Smooth muscle cell (in vitro differentiated cells): Measurements from ENCODE around the gene ECHDC3. TPM values are rescaled to one million over a fixed set of nuclear protein-coding genes. Genes with fewer than 3 reads are reported as not detected.

Source experiments
- DNase-seq: peaks from one replicate; lab custom pipeline; 2025; ENCODE audit not compliant: unreplicated experiment; lab: John Stamatoyannopoulos, UW
- H2AFZ ChIP-seq: fragments of 200-600 bp; sonication (generic); 2 replicates; pipeline ENCODE4 v1.6.0; 2016; ENCODE audit warnings: antibody characterized with exemption, low read depth, mild to moderate bottlenecking
- H3F3A ChIP-seq: fragments of 200-600 bp; sonication (generic); 2 replicates; pipeline ENCODE4 v1.6.0; 2017; ENCODE audit warnings: antibody characterized with exemption, low read depth
- H3K27ac ChIP-seq: fragments of 200-600 bp; sonication (generic); 2 replicates; pipeline ENCODE4 v1.5.1; 2016; ENCODE audit warnings: low read depth, mild to moderate bottlenecking
- H3K27me3 ChIP-seq: fragments of 200-600 bp; sonication (generic); 2 replicates; pipeline ENCODE4 v1.6.1; 2016; ENCODE audit warnings: low read depth, mild to moderate bottlenecking
- H3K36me3 ChIP-seq: fragments of 200-600 bp; sonication (generic); 2 replicates; pipeline ENCODE4 v1.5.1; 2016; ENCODE audit warnings: low read depth
- H3K4me1 ChIP-seq: fragments of 200-600 bp; sonication (generic); 2 replicates; pipeline ENCODE4 v1.5.1; 2016; ENCODE audit warnings: low read depth
- H3K4me2 ChIP-seq: fragments of 200-600 bp; sonication (generic); 2 replicates; pipeline ENCODE4 v1.6.0; 2016; ENCODE audit warnings: mild to moderate bottlenecking
- H3K4me3 ChIP-seq: fragments of 200-600 bp; sonication (generic); 2 replicates; pipeline ENCODE4 v1.5.1; 2016; ENCODE audit warnings: mild to moderate bottlenecking
- H3K79me2 ChIP-seq: fragments of 200-600 bp; sonication (generic); 2 replicates; pipeline ENCODE4 v1.6.0; 2016; ENCODE audit warnings: low read depth, mild to moderate bottlenecking
- H3K9ac ChIP-seq: fragments of 200-600 bp; sonication (generic); 2 replicates; pipeline ENCODE4 v1.6.0; 2016; ENCODE audit warnings: low read depth
- H3K9me3 ChIP-seq: fragments of 200-600 bp; sonication (generic); replicated peaks from 2 replicates; pipeline ENCODE4 v1.5.1; 2016; ENCODE audit warnings: low read depth
- H4K20me1 ChIP-seq: fragments of 200-600 bp; sonication (generic); 2 replicates; pipeline ENCODE4 v1.6.0; 2016; ENCODE audit warnings: low read depth
- WGBS: methylation state at CpG from one replicate; pipeline ENCODE4 v1.1.7; 2016; ENCODE audit warnings: low lambda C conversion rate; 5-methylcytosine and 5-hydroxymethylcytosine counted together
- polyA plus RNA-seq: library from polyadenylated mRNA; unstranded; fragments of >200 nt; fragmentation: Nextera tagmentation; extraction: Ambion mirVana; gene quantifications from 2 replicates; pipeline ENCODE4 v1.2.1, GENCODE V29; 2016
- total RNA-seq: library from RNA; depleted of rRNA; stranded (reverse); fragments of >200 nt; gene quantifications from 2 replicates; pipeline ENCODE4 v1.2.3, GENCODE V29; 2014
- TF ChIP-seq, protein P1 (sequence below): fragments of 200-600 bp; sonication (generic); IDR thresholded peaks from 2 replicates; pipeline ENCODE4 v1.5.1; 2017; ENCODE audit warnings: borderline replicate concordance, mild to moderate bottlenecking, antibody characterized with exemption; ENCODE audit not compliant: insufficient read depth, poor library complexity, severe bottlenecking

ECHDC3 gene
- total and polyA plus RNA-seq, 2 experiments from 2014 or later = 8.7 to 10.2 TPM

DNA sequence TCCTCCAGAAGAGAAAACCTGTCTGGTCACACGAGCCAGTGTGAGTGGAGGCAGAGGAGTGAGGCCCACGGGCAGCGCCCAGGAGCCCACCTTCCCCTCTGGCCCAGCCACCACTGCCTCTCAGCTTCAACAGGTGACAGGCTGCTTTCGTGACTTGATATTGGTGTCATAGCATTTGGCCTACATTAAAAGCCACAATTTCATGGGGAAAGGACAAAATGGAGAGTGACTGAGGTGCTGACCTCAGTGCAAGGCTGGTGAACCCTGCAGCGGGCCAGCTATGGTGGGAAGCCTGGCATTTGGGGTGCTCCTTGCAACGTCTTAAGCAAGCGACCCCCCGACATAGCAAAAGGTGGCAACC, 21.3 kb downstream of the ECHDC3 start:
- 82% methylated on average over 8 of the region's 8 CpGs for WGBS
- TF ChIP-seq, protein P1, sequence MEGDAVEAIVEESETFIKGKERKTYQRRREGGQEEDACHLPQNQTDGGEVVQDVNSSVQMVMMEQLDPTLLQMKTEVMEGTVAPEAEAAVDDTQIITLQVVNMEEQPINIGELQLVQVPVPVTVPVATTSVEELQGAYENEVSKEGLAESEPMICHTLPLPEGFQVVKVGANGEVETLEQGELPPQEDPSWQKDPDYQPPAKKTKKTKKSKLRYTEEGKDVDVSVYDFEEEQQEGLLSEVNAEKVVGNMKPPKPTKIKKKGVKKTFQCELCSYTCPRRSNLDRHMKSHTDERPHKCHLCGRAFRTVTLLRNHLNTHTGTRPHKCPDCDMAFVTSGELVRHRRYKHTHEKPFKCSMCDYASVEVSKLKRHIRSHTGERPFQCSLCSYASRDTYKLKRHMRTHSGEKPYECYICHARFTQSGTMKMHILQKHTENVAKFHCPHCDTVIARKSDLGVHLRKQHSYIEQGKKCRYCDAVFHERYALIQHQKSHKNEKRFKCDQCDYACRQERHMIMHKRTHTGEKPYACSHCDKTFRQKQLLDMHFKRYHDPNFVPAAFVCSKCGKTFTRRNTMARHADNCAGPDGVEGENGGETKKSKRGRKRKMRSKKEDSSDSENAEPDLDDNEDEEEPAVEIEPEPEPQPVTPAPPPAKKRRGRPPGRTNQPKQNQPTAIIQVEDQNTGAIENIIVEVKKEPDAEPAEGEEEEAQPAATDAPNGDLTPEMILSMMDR = no peak
- DNase-seq = no peak
- H3K4me3 ChIP-seq = no peak overlapping the region
- no peak overlapping the region for H3K4me2 ChIP-seq
- H3K27ac ChIP-seq = no peak overlapping the region
- no peaks in the 10 kb centered on the region for H3K27me3 ChIP-seq
- H3K9me3 ChIP-seq = no peaks in the 10 kb centered on the region
- no peaks in the 10 kb centered on the region for H3K4me1 ChIP-seq
- H3K79me2 ChIP-seq = no peaks in the 10 kb centered on the region
- H2AFZ ChIP-seq = no peak overlapping the region
- no peaks in the 10 kb centered on the region for H3K36me3 ChIP-seq
- H4K20me1 ChIP-seq = no peaks in the 10 kb centered on the region
- H3K9ac ChIP-seq = no peak overlapping the region
- peaks cover 4% of the 10 kb centered on the region for H3F3A ChIP-seq

DNA sequence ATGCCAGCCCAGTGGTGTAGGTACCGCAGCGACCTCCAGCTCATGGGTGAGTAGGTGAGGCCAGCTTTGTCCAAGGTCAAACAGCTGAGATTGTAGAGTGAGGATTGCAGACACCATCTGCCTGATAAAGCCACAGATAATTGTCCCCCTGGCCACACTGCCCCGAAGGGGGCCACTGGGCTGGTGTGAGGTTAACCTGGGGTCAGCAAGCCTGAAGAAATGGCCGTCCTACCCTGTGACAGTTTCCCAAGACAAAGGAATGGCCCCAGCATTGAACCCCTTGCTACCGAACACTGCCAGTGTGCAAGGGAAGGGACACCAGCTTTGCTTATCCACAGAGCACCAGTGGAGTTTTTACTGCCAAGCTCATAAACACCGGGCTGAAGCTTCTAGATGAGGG, 23.0 kb downstream of the ECHDC3 start:
- TF ChIP-seq, protein P1 = no peak
- H3K79me2 ChIP-seq = no peaks in the 10 kb centered on the region
- no peaks in the 10 kb centered on the region for H3K27me3 ChIP-seq
- DNase-seq = no peak
- no peaks in the 10 kb centered on the region for H3F3A ChIP-seq
- H3K4me3 ChIP-seq = no peak overlapping the region
- no peaks in the 10 kb centered on the region for H3K36me3 ChIP-seq
- no peaks in the 10 kb centered on the region for H4K20me1 ChIP-seq
- H2AFZ ChIP-seq = no peak overlapping the region
- H3K4me1 ChIP-seq = no peaks in the 10 kb centered on the region
- H3K9ac ChIP-seq = no peak overlapping the region
- H3K4me2 ChIP-seq = no peak overlapping the region
- H3K27ac ChIP-seq = no peak overlapping the region
- 85% methylated on average over 6 of the region's 6 CpGs for WGBS
- no peaks in the 10 kb centered on the region for H3K9me3 ChIP-seq

- no peaks in the 10 kb centered on the region for H3K9me3 ChIP-seq
- DNase-seq = no peak
- no peaks in the 10 kb centered on the region for H3F3A ChIP-seq
- WGBS = 88% methylated on average over 16 of the region's 16 CpGs
- H3K4me2 ChIP-seq = no peak overlapping the region
- TF ChIP-seq, protein P1 = no peak
- no peaks in the 10 kb centered on the region for H3K36me3 ChIP-seq
- H3K9ac ChIP-seq = no peak overlapping the region
- H2AFZ ChIP-seq = no peak overlapping the region
- no peak overlapping the region for H3K4me3 ChIP-seq
- H3K79me2 ChIP-seq = no peaks in the 10 kb centered on the region
- H3K4me1 ChIP-seq = no peaks in the 10 kb centered on the region
- H3K27me3 ChIP-seq = peaks cover 34% of the 10 kb centered on the region
- H3K27ac ChIP-seq = no peak overlapping the region
- H4K20me1 ChIP-seq = no peaks in the 10 kb centered on the region
These were observed 30.6 kb downstream of the ECHDC3 start for GRCh38 chr10:11772575-11773288.
